HTR-8/SVneo (cell line): ENCODE results near the gene MTHFR.

Experiments used
- DNase-seq: peaks from one replicate; pipeline ENCODE4 v3.0.0; 2011; ENCODE audit warnings: low spot score, mixed read lengths; ENCODE audit not compliant: insufficient read length
- FAIRE-seq: peaks from 2 replicates; lab custom pipeline; 2011; peaks lifted over from hg19 to GRCh38; lab: Jason Lieb, UNC

Gene MTHFR

GRCh38 chr1:11740258-11741192 is 65.2 kb downstream of the MTHFR start:
- no peak for DNase-seq
- FAIRE-seq = no peak

GRCh38 chr1:11738783-11739182 is 67.0 kb downstream of the MTHFR start:
- DNase-seq = no peak
- no peak for FAIRE-seq

- no peak for DNase-seq
- no peak for FAIRE-seq
Observed at GRCh38 chr1:11738096-11738495, 67.7 kb downstream of the MTHFR start.

GRCh38 chr1:11736746-11737639 is 68.8 kb downstream of the MTHFR start:
- FAIRE-seq (no peak), DNase-seq (peak; percentile 38)

GRCh38 chr1:11735854-11736745 is 69.7 kb downstream of the MTHFR start, which contains the start of gene AGTRAP:
TSS of gene AGTRAP (plus strand) at chr1:11736136. CDS start at chr1:11736209, 73 bp downstream.
- DNase-seq (peak; percentile 86), FAIRE-seq (peak; percentile 54)
